Mesenchymal stem cell (in vitro differentiated cells and primary cell): Measurements from ENCODE around the gene FGFRL1.

Source experiments
- DNase-seq: peaks from one replicate; pipeline ENCODE4 v3.0.0-alpha.2; 2013
- H2AFZ ChIP-seq: one replicate; pipeline ENCODE4 v1.6.1; 2013; ENCODE audit warnings: low read depth, mild to moderate bottlenecking, control low read depth, inconsistent platforms, low read length, moderate library complexity
- H2AK5ac ChIP-seq: 2 replicates; pipeline ENCODE4 v1.6.1; 2013; ENCODE audit warnings: low read length, moderate library complexity, mild to moderate bottlenecking, inconsistent platforms; ENCODE audit not compliant: severe bottlenecking
- H2BK120ac ChIP-seq: one replicate; pipeline ENCODE4 v1.6.1; 2013; ENCODE audit warnings: low read depth, mild to moderate bottlenecking, inconsistent platforms, low read length, moderate library complexity
- H2BK12ac ChIP-seq, 2 experiments: one replicate each; pipeline ENCODE4 v1.6.1; 2013; ENCODE audit warnings: inconsistent platforms in 2 of 2, low read length in 2 of 2, mild to moderate bottlenecking in 2 of 2, moderate library complexity in 2 of 2, control low read depth in 1 of 2
- H2BK15ac ChIP-seq: one replicate; pipeline ENCODE4 v1.6.1; 2013; ENCODE audit warnings: mild to moderate bottlenecking, low read depth, inconsistent platforms; ENCODE audit not compliant: poor library complexity, severe bottlenecking
- H2BK5ac ChIP-seq: 2 replicates; pipeline ENCODE4 v1.6.1; 2013; ENCODE audit warnings: low read depth, mild to moderate bottlenecking, low read length, control low read depth, inconsistent platforms; ENCODE audit not compliant: poor library complexity, severe bottlenecking
- H3K14ac ChIP-seq, 2 experiments: one replicate each; pipeline ENCODE4 v1.6.1; 2013; ENCODE audit warnings: inconsistent platforms in 2 of 2, low read length in 2 of 2, control low read depth in 1 of 2, mild to moderate bottlenecking in 1 of 2, moderate library complexity in 1 of 2
- H3K18ac ChIP-seq, 2 experiments: one replicate each; pipeline ENCODE4 v1.6.1; 2013; ENCODE audit warnings: inconsistent platforms in 2 of 2, low read length in 2 of 2, control low read depth in 1 of 2, low read depth in 1 of 2, mild to moderate bottlenecking in 1 of 2
- H3K23ac ChIP-seq, 2 experiments: one replicate each; pipeline ENCODE4 v1.6.1; 2013; ENCODE audit warnings: inconsistent platforms in 2 of 2, low read length in 2 of 2, mild to moderate bottlenecking in 2 of 2, moderate library complexity in 2 of 2, control low read depth in 1 of 2
- H3K27ac ChIP-seq: 2 replicates; pipeline ENCODE4 v1.5.1; 2013; ENCODE audit warnings: mild to moderate bottlenecking, moderate library complexity, low read length, control low read depth, inconsistent platforms; ENCODE audit not compliant: poor library complexity, severe bottlenecking
- H3K27me3 ChIP-seq, 2 experiments: 2 replicates each; pipeline versions ENCODE4 v1.6.1 to v1.7.0; 2013; ENCODE audit warnings: low read length in 2 of 2, mild to moderate bottlenecking in 2 of 2, moderate library complexity in 2 of 2, control low read depth in 1 of 2, inconsistent platforms in 1 of 2; ENCODE audit not compliant: control insufficient read depth in 1 of 2, insufficient read depth in 1 of 2
- H3K36me3 ChIP-seq, 2 experiments: 2 replicates each; pipeline versions ENCODE4 v1.6.1 to v1.7.0; 2013; ENCODE audit warnings: low read length in 2 of 2, control low read depth in 1 of 2, inconsistent platforms in 1 of 2, low read depth in 1 of 2, mild to moderate bottlenecking in 1 of 2; ENCODE audit not compliant: insufficient read depth in 2 of 2, control insufficient read depth in 1 of 2
- H3K4ac ChIP-seq, 2 experiments: one replicate each; pipeline ENCODE4 v1.6.1; 2013; ENCODE audit warnings: inconsistent platforms in 2 of 2, low read length in 2 of 2, mild to moderate bottlenecking in 2 of 2, moderate library complexity in 2 of 2, control low read depth in 1 of 2, low read depth in 1 of 2
- H3K4me1 ChIP-seq: 2 replicates; pipeline ENCODE4 v1.6.1; 2013; ENCODE audit warnings: low read depth, low read length, control low read depth; ENCODE audit not compliant: control insufficient read depth, insufficient read depth
- H3K4me2 ChIP-seq: 2 replicates; pipeline ENCODE4 v1.6.1; 2013; ENCODE audit warnings: low read length, mild to moderate bottlenecking, inconsistent platforms; ENCODE audit not compliant: poor library complexity, severe bottlenecking
- H3K4me3 ChIP-seq, 2 experiments: 2 replicates each; pipeline versions ENCODE4 v1.5.1 to v1.7.0; 2013; ENCODE audit warnings: low read length in 2 of 2, mild to moderate bottlenecking in 2 of 2, control low read depth in 1 of 2, low read depth in 1 of 2; ENCODE audit not compliant: insufficient read depth in 1 of 2
- H3K79me1 ChIP-seq: replicated peaks from 2 replicates; pipeline ENCODE4 v1.6.1; 2013; ENCODE audit warnings: mild to moderate bottlenecking, control low read depth, low read length, inconsistent platforms; ENCODE audit not compliant: poor library complexity, severe bottlenecking
- H3K9ac ChIP-seq: 2 replicates; pipeline ENCODE4 v1.7.0; 2013; ENCODE audit warnings: mild to moderate bottlenecking, low read length, moderate library complexity
- H3K9me3 ChIP-seq: 2 replicates; pipeline ENCODE4 v1.7.0; 2013; ENCODE audit warnings: mild to moderate bottlenecking, low read length; ENCODE audit not compliant: control insufficient read depth
- H4K8ac ChIP-seq: one replicate; pipeline ENCODE4 v1.6.1; 2013; ENCODE audit warnings: inconsistent platforms, mild to moderate bottlenecking, low read length, moderate library complexity
- H4K91ac ChIP-seq: one replicate; pipeline ENCODE4 v1.6.1; 2013; ENCODE audit warnings: mild to moderate bottlenecking, low read length, inconsistent platforms
- WGBS: methylation state at CpG from one replicate; pipeline ENCODE4 v1.1.7; 2013; ENCODE audit warnings: mixed read lengths; 5-methylcytosine and 5-hydroxymethylcytosine counted together

The FGFRL1 gene

GRCh38 chr4:964346-965025 is 46.9 kb upstream of the FGFRL1 start:
- H3K18ac ChIP-seq: no peak overlapping the region
- H3K4me1 ChIP-seq: peaks cover 22% of the 10 kb centered on the region
- peaks cover 8% of the 10 kb centered on the region for H3K79me1 ChIP-seq
- H3K23ac ChIP-seq: no peak overlapping the region
- H3K4me2 ChIP-seq: no peak overlapping the region
- no peak overlapping the region for H3K4ac ChIP-seq
- no peaks in the 10 kb centered on the region for H3K9me3 ChIP-seq
- no peak overlapping the region for H4K8ac ChIP-seq
- H2AK5ac ChIP-seq: no peak overlapping the region
- no peak overlapping the region for H2BK12ac ChIP-seq
- DNase-seq: no peak
- H3K36me3 ChIP-seq: peaks cover 58 to 96% of the 10 kb centered on the region in 2 experiments
- H2BK120ac ChIP-seq: no peak overlapping the region
- no peak overlapping the region for H4K91ac ChIP-seq
- H2AFZ ChIP-seq: no peak overlapping the region
- H3K14ac ChIP-seq: no peak overlapping the region
- H3K27ac ChIP-seq: no peak overlapping the region
- no peak overlapping the region for H3K9ac ChIP-seq
- 96% methylated on average over 21 of the region's 23 CpGs for WGBS
- H3K27me3 ChIP-seq: no peaks in the 10 kb centered on the region
- H2BK15ac ChIP-seq: no peak overlapping the region
- H3K4me3 ChIP-seq: no peak overlapping the region
- H2BK5ac ChIP-seq: no peak overlapping the region

GRCh38 chr4:965048-965765 is 46.2 kb upstream of the FGFRL1 start:
- no peak overlapping the region for H3K4ac ChIP-seq
- H3K79me1 ChIP-seq: peaks cover 10% of the 10 kb centered on the region
- no peak overlapping the region for H4K8ac ChIP-seq
- H3K9ac ChIP-seq: no peak overlapping the region
- no peaks in the 10 kb centered on the region for H3K9me3 ChIP-seq
- no peak overlapping the region for H2BK15ac ChIP-seq
- H3K23ac ChIP-seq: no peak overlapping the region
- H3K18ac ChIP-seq: no peak overlapping the region
- H3K14ac ChIP-seq: no peak overlapping the region
- WGBS: 91% methylated on average over 26 of the region's 26 CpGs
- no peak overlapping the region for H3K4me2 ChIP-seq
- H2AK5ac ChIP-seq: no peak overlapping the region
- no peak for DNase-seq
- no peak overlapping the region for H2BK12ac ChIP-seq
- no peak overlapping the region for H2BK5ac ChIP-seq
- peaks cover 21% of the 10 kb centered on the region for H3K4me1 ChIP-seq
- H3K36me3 ChIP-seq: peaks cover 52 to 93% of the 10 kb centered on the region in 2 experiments
- no peak overlapping the region for H2BK120ac ChIP-seq
- H4K91ac ChIP-seq: no peak overlapping the region
- no peak overlapping the region for H2AFZ ChIP-seq
- H3K27ac ChIP-seq: no peak overlapping the region
- H3K4me3 ChIP-seq: no peak overlapping the region
- H3K27me3 ChIP-seq: no peaks in the 10 kb centered on the region

- Histone ChIP-seq H4K8ac (no peak overlapping the region), H3K9ac (no peak overlapping the region), H3K23ac (no peak overlapping the region), H3K36me3 (peaks cover 50 to 93% of the 10 kb centered on the region in 2 experiments), H3K18ac (no peak overlapping the region), H4K91ac (no peak overlapping the region), H3K4me2 (no peak overlapping the region), H3K27ac (no peak overlapping the region), H2AFZ (no peak overlapping the region), H3K4me1 (peaks cover 22% of the 10 kb centered on the region), H3K4me3 (no peak overlapping the region), H2BK120ac (no peak overlapping the region), H2BK5ac (no peak overlapping the region), H2AK5ac (no peak overlapping the region), H3K27me3 (no peaks in the 10 kb centered on the region), H3K79me1 (peaks cover 16% of the 10 kb centered on the region), H3K9me3 (no peaks in the 10 kb centered on the region), H2BK15ac (no peak overlapping the region), H3K4ac (no peak overlapping the region), H3K14ac (no peak overlapping the region), H2BK12ac (no peak overlapping the region)
- 91% methylated on average over 21 of the region's 21 CpGs for WGBS
- DNase-seq: no peak
These were observed 45.7 kb upstream of the FGFRL1 start for GRCh38 chr4:965766-966134.

- Histone ChIP-seq H3K4me2 (no peak overlapping the region), H3K4me3 (no peak overlapping the region), H2BK12ac (no peak overlapping the region), H3K4me1 (peaks cover 23% of the 10 kb centered on the region), H3K79me1 (peaks cover 23% of the 10 kb centered on the region), H2BK15ac (no peak overlapping the region), H2BK120ac (no peak overlapping the region), H3K36me3 (peaks cover 48 to 88% of the 10 kb centered on the region in 2 experiments), H3K14ac (no peak overlapping the region), H3K9ac (no peak overlapping the region), H3K18ac (no peak overlapping the region), H3K4ac (no peak overlapping the region), H2BK5ac (no peak overlapping the region), H2AK5ac (no peak overlapping the region), H4K91ac (no peak overlapping the region), H3K27ac (no peak overlapping the region), H3K27me3 (no peaks in the 10 kb centered on the region), H2AFZ (no peak overlapping the region), H3K9me3 (no peaks in the 10 kb centered on the region), H3K23ac (no peak overlapping the region), H4K8ac (no peak overlapping the region)
- WGBS: 95% methylated on average over 48 of the region's 48 CpGs
- no peak for DNase-seq
These were observed 44.9 kb upstream of the FGFRL1 start for GRCh38 chr4:966266-967112.
